Keratinocyte (primary cell): ENCODE results near the gene GHRH. TPM values are rescaled to one million over a fixed set of nuclear protein-coding genes. Genes with fewer than 3 reads are reported as not detected.

Experiments
- DNase-seq: peaks from one replicate; pipeline ENCODE4 v3.0.0-alpha.2; 2011; ENCODE audit warnings: low read depth, missing footprints, low spot score
- FAIRE-seq: peaks from 2 replicates; lab custom pipeline; 2011; peaks lifted over from hg19 to GRCh38; lab: Jason Lieb, UNC
- H2AFZ ChIP-seq: 2 replicates; pipeline ENCODE4 v1.6.0; 2012; ENCODE audit warnings: low read length, control low read depth, inconsistent platforms; ENCODE audit not compliant: control insufficient read depth
- H3K27ac ChIP-seq: 2 replicates; pipeline ENCODE4 v1.5.1; 2011; ENCODE audit warnings: low read length; ENCODE audit not compliant: control insufficient read depth, insufficient read depth
- H3K27me3 ChIP-seq: 3 replicates; pipeline ENCODE4 v1.6.0; 2011; ENCODE audit warnings: low read length; ENCODE audit not compliant: control insufficient read depth, insufficient read depth; ENCODE audit errors: extremely low read depth
- H3K36me3 ChIP-seq, 2 experiments: 2 replicates in 1 of 2; 3 replicates in 1 of 2; pipeline ENCODE4 v1.5.1; 2011; ENCODE audit warnings: low read length in 2 of 2, mild to moderate bottlenecking in 1 of 2; ENCODE audit not compliant: control insufficient read depth in 2 of 2, insufficient read depth in 2 of 2; ENCODE audit errors: extremely low read depth in 1 of 2
- H3K4me1 ChIP-seq: 3 replicates; pipeline ENCODE4 v1.5.1; 2011; ENCODE audit warnings: low read length; ENCODE audit not compliant: control insufficient read depth, insufficient read depth; ENCODE audit errors: extremely low read depth
- H3K4me2 ChIP-seq: 3 replicates; pipeline ENCODE4 v1.6.0; 2011; ENCODE audit warnings: low read depth, low read length; ENCODE audit not compliant: control insufficient read depth, insufficient read depth; ENCODE audit errors: extremely low read depth
- H3K4me3 ChIP-seq, 3 experiments: fragments of 200-600 bp in 1 of 3; sonication (generic) in 1 of 3; 2 replicates in 2 of 3; 3 replicates in 1 of 3; pipeline ENCODE4 v1.5.1; 2011 to 2016; ENCODE audit warnings: low read length in 3 of 3, mild to moderate bottlenecking in 3 of 3, control low read depth in 2 of 3, inconsistent platforms in 1 of 3, low read depth in 1 of 3, mixed read lengths in 1 of 3, mixed run types in 1 of 3, moderate library complexity in 1 of 3; ENCODE audit not compliant: control insufficient read depth in 2 of 3, insufficient read depth in 2 of 3; ENCODE audit errors: extremely low read depth in 1 of 3
- H3K79me2 ChIP-seq: 2 replicates; pipeline ENCODE4 v1.6.0; 2012; ENCODE audit warnings: low read length; ENCODE audit not compliant: control insufficient read depth, insufficient read depth
- H3K9ac ChIP-seq: 3 replicates; pipeline ENCODE4 v1.6.0; 2011; ENCODE audit warnings: low read length; ENCODE audit not compliant: control insufficient read depth, insufficient read depth; ENCODE audit errors: extremely low read depth
- H3K9me1 ChIP-seq: 3 replicates; pipeline ENCODE4 v1.6.0; 2011; ENCODE audit warnings: low read length; ENCODE audit not compliant: control insufficient read depth, insufficient read depth; ENCODE audit errors: extremely low read depth
- H3K9me3 ChIP-seq: 2 replicates; pipeline ENCODE4 v1.5.1; 2012; ENCODE audit warnings: low read depth, low read length; ENCODE audit not compliant: control insufficient read depth
- H4K20me1 ChIP-seq: 3 replicates; pipeline ENCODE4 v1.6.0; 2011; ENCODE audit warnings: low read length; ENCODE audit not compliant: control insufficient read depth, insufficient read depth; ENCODE audit errors: extremely low read depth
- EZH2 ChIP-seq: IDR thresholded peaks from one replicate; pipeline ENCODE4 v1.6.1; 2012; ENCODE audit warnings: inconsistent platforms, mild to moderate bottlenecking, low read length, moderate library complexity
- dilution Hi-C: fragments of 300-500 bp; cut with MboI; formaldehyde crosslinking; loops from one replicate; pipeline ENCODE4 v1.7.0; 2020; ENCODE audit warnings: low sequenced_read_pairs; ENCODE audit not compliant: extremely low pct_ligation_motif_present
- polyA plus RNA-seq, 5 experiments: library from polyadenylated mRNA; depleted of rRNA in 3 of 5; stranded (reverse) in 3 of 5; stranded (forward) in 1 of 5; unstranded in 1 of 5; fragments of >200 nt; gene quantifications; 1 replicate in 1 of 5; 2 replicates in 3 of 5; 3 replicates in 1 of 5; pipeline versions ENCODE4 v1.2.1 to v1.2.3, GENCODE V29; 2011 to 2012; ENCODE audit warnings: missing spikeins in 2 of 5, low read depth in 1 of 5, low replicate concordance in 1 of 5
- TF ChIP-seq, protein P1 (sequence below), 3 experiments: IDR thresholded peaks in 1 of 3; conservative IDR thresholded peaks in 1 of 3; optimal IDR thresholded peaks in 1 of 3; 2 replicates in 2 of 3; 3 replicates in 1 of 3; pipeline versions ENCODE3 to v1.5.1; 2011; ENCODE audit warnings: low read length in 3 of 3, mild to moderate bottlenecking in 3 of 3, moderate library complexity in 2 of 3, control low read depth in 1 of 3, inconsistent platforms in 1 of 3; ENCODE audit not compliant: insufficient read depth in 2 of 3; ENCODE audit errors: extremely low read depth in 1 of 3

The GHRH gene
- polyA plus RNA-seq, 1 donor (not counting 4 experiments of a cell fraction or from before 2014, with no cell fraction given), result not detected

DNA sequence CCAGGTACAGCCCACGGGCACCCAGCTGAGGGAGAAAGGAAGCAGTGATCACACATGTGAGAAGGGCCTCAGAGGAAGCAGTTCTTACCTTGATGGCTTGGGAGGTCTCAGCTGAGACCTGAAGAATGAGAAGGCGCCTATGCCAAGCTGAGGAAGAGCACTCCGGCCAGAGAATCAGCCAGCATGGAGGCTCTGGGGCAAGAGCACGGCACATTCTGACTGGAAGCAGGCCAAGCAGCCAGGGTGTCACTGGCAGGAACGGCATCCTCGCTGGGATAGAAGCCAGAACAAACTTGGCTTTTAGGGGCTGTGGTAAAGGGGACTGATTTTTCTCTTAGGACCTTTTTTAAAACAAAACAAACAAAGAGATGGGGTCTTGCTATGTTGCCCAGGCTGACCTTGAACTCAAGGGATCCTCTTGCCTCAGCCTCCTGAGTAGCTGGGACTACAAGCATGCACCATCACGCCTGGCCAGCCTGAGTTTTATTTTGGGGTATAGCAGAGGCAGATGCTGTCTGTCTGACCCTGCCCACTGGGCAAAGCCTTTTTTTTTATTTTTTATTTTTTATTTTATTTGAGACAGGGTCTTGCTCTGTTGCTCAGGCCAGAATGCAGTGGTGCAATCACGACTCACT is 17.6 kb downstream of the GHRH start:
- TF ChIP-seq, protein P1, sequence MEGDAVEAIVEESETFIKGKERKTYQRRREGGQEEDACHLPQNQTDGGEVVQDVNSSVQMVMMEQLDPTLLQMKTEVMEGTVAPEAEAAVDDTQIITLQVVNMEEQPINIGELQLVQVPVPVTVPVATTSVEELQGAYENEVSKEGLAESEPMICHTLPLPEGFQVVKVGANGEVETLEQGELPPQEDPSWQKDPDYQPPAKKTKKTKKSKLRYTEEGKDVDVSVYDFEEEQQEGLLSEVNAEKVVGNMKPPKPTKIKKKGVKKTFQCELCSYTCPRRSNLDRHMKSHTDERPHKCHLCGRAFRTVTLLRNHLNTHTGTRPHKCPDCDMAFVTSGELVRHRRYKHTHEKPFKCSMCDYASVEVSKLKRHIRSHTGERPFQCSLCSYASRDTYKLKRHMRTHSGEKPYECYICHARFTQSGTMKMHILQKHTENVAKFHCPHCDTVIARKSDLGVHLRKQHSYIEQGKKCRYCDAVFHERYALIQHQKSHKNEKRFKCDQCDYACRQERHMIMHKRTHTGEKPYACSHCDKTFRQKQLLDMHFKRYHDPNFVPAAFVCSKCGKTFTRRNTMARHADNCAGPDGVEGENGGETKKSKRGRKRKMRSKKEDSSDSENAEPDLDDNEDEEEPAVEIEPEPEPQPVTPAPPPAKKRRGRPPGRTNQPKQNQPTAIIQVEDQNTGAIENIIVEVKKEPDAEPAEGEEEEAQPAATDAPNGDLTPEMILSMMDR (optimal IDR thresholded peaks at IDR 0.05 in 1 of 3, IDR thresholded peaks at IDR 0.05 in 1 of 3, conservative IDR thresholded peaks at IDR 0.05 in 1 of 3; ENCODE audit: extremely low read depth in 1 of 3, insufficient read depth in 2 of 3, low read length in 3 of 3), result no peak
- no peak for TF ChIP-seq EZH2
- H3K4me1 ChIP-seq, result peaks cover 13% of the 10 kb centered on the region
- H3K79me2 ChIP-seq, result no peaks in the 10 kb centered on the region
- H3K9ac ChIP-seq, result no peak overlapping the region
- H3K36me3 ChIP-seq, result peaks cover 11 to 19% of the 10 kb centered on the region in 2 experiments
- no peaks in the 10 kb centered on the region for H4K20me1 ChIP-seq
- FAIRE-seq, result no peak
- DNase-seq, result no peak
- dilution Hi-C loops, result no loop called here
- H3K9me1 ChIP-seq, result no peaks in the 10 kb centered on the region
- H2AFZ ChIP-seq, result no peak overlapping the region
- no peaks in the 10 kb centered on the region for H3K27me3 ChIP-seq
- H3K27ac ChIP-seq, result no peak overlapping the region
- no peak overlapping the region for H3K4me2 ChIP-seq
- H3K9me3 ChIP-seq, result no peaks in the 10 kb centered on the region
- no peak overlapping the region for H3K4me3 ChIP-seq

- Histone ChIP-seq H3K9me1 (no peaks in the 10 kb centered on the region), H3K4me2 (no peak overlapping the region), H2AFZ (no peak overlapping the region), H3K36me3 (peaks cover 18 to 21% of the 10 kb centered on the region in 2 experiments), H3K79me2 (no peaks in the 10 kb centered on the region), H3K9me3 (no peaks in the 10 kb centered on the region), H3K4me1 (peaks cover 13% of the 10 kb centered on the region), H3K9ac (no peak overlapping the region), H3K27me3 (no peaks in the 10 kb centered on the region), H4K20me1 (no peaks in the 10 kb centered on the region), H3K4me3 (no peak overlapping the region), H3K27ac (no peak overlapping the region)
- FAIRE-seq (no peak), DNase-seq (no peak)
- dilution Hi-C loops, result no loop called here
- no peak for TF ChIP-seq EZH2
- TF ChIP-seq, protein P1 (optimal IDR thresholded peaks at IDR 0.05 in 1 of 3, IDR thresholded peaks at IDR 0.05 in 1 of 3, conservative IDR thresholded peaks at IDR 0.05 in 1 of 3; ENCODE audit: extremely low read depth in 1 of 3, insufficient read depth in 2 of 3, low read length in 3 of 3), result peak in 1 of 3 experiments; percentile 13
Measured at GRCh38 chr20:37243076-37243936, 18.3 kb downstream of the GHRH start.
